Measurements from ENCODE around the gene HCN2.

The HCN2 gene

GRCh38 chr19:643736-644135, 54.1 kb downstream of the HCN2 start:
- DNase-seq, result no peak

GRCh38 chr19:644363-644762, 54.7 kb downstream of the HCN2 start:
- DNase-seq, result no peak

GRCh38 chr19:644789-645188, 55.1 kb downstream of the HCN2 start:
- DNase-seq, result no peak

- DNase-seq, result no peak
Measured at GRCh38 chr19:645912-646778, 56.5 kb downstream of the HCN2 start.

- no peak for DNase-seq
Measured at GRCh38 chr19:646779-647565, 57.3 kb downstream of the HCN2 start.

- DNase-seq, result no peak
Measured at GRCh38 chr19:647566-648284, 58.0 kb downstream of the HCN2 start.

GRCh38 chr19:648305-648704, 58.6 kb downstream of the HCN2 start:
- DNase-seq, result no peak

- DNase-seq, result no peak
Measured at GRCh38 chr19:648904-649801, 59.5 kb downstream of the HCN2 start.

- no peak for DNase-seq
Measured at GRCh38 chr19:650121-650520, 60.4 kb downstream of the HCN2 start.

- DNase-seq, result no peak
Measured at GRCh38 chr19:651114-651818, 61.6 kb downstream of the HCN2 start.

GRCh38 chr19:651991-652390, 62.3 kb downstream of the HCN2 start:
- no peak for DNase-seq

- no peak for DNase-seq
Measured at GRCh38 chr19:652467-653389, 63.0 kb downstream of the HCN2 start.

- no peak for DNase-seq
Measured at GRCh38 chr19:653425-653824, 63.7 kb downstream of the HCN2 start.

- DNase-seq, result no peak
Measured at GRCh38 chr19:655691-656090, 66.0 kb downstream of the HCN2 start.

- DNase-seq, result no peak
Measured at GRCh38 chr19:656751-657559, 67.3 kb downstream of the HCN2 start.

- DNase-seq, result no peak
Measured at GRCh38 chr19:657611-658010, 67.9 kb downstream of the HCN2 start.

- no peak for DNase-seq
Measured at GRCh38 chr19:658059-658839, 68.6 kb downstream of the HCN2 start.

GRCh38 chr19:658916-659839, 69.5 kb downstream of the HCN2 start:
- no peak for DNase-seq

Data from NCI-H1048 (cell line).